BLaER1 treated with 17β-estradiol and CSF1 and Interleukin-3, amounts not matched to agents 10 nM and 100 nM (cell line): Measurements from ENCODE around the gene TXN.
A peak's percentile ranks its signal among the peaks of the same experiment; 100 is the strongest.

Source experiments
- H3K27ac ChIP-seq, 11 experiments: shearing (Covaris generic); formaldehyde crosslinking; 2 replicates each; pipeline ENCODE4 v1.8.1; 2022
- H3K27me3 ChIP-seq, 11 experiments: shearing (Covaris generic); formaldehyde crosslinking; 2 replicates each; pipeline ENCODE4 v1.8.1; 2022
- H3K36me3 ChIP-seq, 11 experiments: shearing (Covaris generic); formaldehyde crosslinking; 2 replicates each; pipeline ENCODE4 v1.8.1; 2022
- H3K4me1 ChIP-seq, 10 experiments: shearing (Covaris generic); formaldehyde crosslinking; 2 replicates each; pipeline ENCODE4 v1.8.1; 2022
- H3K4me2 ChIP-seq, 11 experiments: shearing (Covaris generic); formaldehyde crosslinking; 2 replicates each; pipeline ENCODE4 v1.8.1; 2022
- H3K4me3 ChIP-seq, 10 experiments: shearing (Covaris generic); formaldehyde crosslinking; 2 replicates each; pipeline ENCODE4 v1.8.1; 2022
- H3K9ac ChIP-seq, 11 experiments: shearing (Covaris generic); formaldehyde crosslinking; 2 replicates each; pipeline ENCODE4 v1.8.1; 2022
- H3K9me3 ChIP-seq, 11 experiments: shearing (Covaris generic); formaldehyde crosslinking; replicated peaks in 1 of 11; 2 replicates each; pipeline ENCODE4 v1.8.1; 2022
- H4K20me1 ChIP-seq, 11 experiments: shearing (Covaris generic); formaldehyde crosslinking; 2 replicates each; pipeline ENCODE4 v1.8.1; 2022
- Cebpa-rat ChIP-seq, 11 experiments: shearing (Covaris generic); IDR thresholded peaks; 2 replicates each; pipeline ENCODE4 v1.8.1; 2022

Gene TXN

DNA sequence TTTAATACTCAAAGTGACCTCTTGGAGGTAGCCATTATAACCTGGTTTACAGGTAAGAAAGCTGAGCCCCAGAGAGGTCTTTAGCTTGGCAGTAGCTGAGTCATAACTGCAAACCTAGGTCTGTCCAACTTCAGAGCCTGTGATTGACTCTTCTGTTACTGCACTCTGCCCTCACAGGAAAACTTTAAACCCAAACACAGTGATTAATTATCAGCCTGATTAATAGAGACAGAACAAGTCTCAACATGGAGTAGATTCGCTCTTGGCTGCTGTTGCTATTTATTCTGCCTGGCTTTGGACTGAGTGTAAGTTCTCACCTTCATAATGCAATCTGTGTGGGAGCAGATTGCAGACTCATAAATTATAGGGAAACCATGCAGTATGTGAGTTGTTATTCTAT lies 27.4 kb upstream of the TXN start:
- peaks cover 9 to 26% (median 17%) of the 10 kb centered on the region in 10 experiments for H3K4me1 ChIP-seq
- H3K27ac ChIP-seq: no peak overlapping the region; a peak in 1 of 22 replicates
- H4K20me1 ChIP-seq: no peaks in the 10 kb centered on the region
- H3K27me3 ChIP-seq: peaks cover 0 to 13% (median 0%) of the 10 kb centered on the region in 11 experiments; a peak in 4 of 22 replicates
- peak overlapping the region in 1 of 11 experiments; percentile 75; a peak in 1 of 22 replicates for H3K4me2 ChIP-seq
- no peak for TF ChIP-seq Cebpa-rat (IDR thresholded peaks at IDR 0.05)
- no peak overlapping the region for H3K4me3 ChIP-seq
- no peak overlapping the region for H3K9ac ChIP-seq
- no peaks in the 10 kb centered on the region for H3K36me3 ChIP-seq
- H3K9me3 ChIP-seq: no peaks in the 10 kb centered on the region

DNA sequence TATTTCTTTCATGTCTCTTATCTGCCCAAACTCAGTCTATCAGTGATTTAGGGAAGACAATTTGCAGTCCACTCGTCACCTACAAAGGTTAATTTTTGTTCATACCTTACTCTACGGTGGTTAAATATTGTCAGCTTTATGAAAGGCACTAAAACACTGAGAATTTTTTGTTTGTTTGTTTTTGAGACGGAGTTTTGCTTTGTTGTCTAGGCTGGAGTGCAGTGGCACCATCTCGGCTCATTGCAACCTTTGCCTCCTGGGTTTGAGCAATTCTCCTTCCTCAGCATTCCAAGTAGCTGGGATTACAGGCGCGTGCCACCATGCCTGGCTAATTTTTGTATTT lies 26.4 kb upstream of the TXN start:
- H3K36me3 ChIP-seq: no peaks in the 10 kb centered on the region
- no peak overlapping the region for H3K9ac ChIP-seq
- peaks cover 9 to 26% (median 17%) of the 10 kb centered on the region in 10 experiments for H3K4me1 ChIP-seq
- H4K20me1 ChIP-seq: no peaks in the 10 kb centered on the region
- H3K4me2 ChIP-seq: peak overlapping the region; percentile 11 to 81 (median 55); a peak in 21 of 22 replicates
- H3K4me3 ChIP-seq: 0 out of 20 replicates have a peak overlapping the region, but pooled peaks of 1 of the 10 experiments have one; percentile 21
- no peak for TF ChIP-seq Cebpa-rat (IDR thresholded peaks at IDR 0.05)
- peaks cover 0 to 13% (median 0%) of the 10 kb centered on the region in 11 experiments; a peak in 4 of 22 replicates for H3K27me3 ChIP-seq
- peak overlapping the region in 3 of 11 experiments; percentile 40 to 51 (median 50); a peak in 5 of 22 replicates for H3K27ac ChIP-seq
- no peaks in the 10 kb centered on the region for H3K9me3 ChIP-seq

DNA sequence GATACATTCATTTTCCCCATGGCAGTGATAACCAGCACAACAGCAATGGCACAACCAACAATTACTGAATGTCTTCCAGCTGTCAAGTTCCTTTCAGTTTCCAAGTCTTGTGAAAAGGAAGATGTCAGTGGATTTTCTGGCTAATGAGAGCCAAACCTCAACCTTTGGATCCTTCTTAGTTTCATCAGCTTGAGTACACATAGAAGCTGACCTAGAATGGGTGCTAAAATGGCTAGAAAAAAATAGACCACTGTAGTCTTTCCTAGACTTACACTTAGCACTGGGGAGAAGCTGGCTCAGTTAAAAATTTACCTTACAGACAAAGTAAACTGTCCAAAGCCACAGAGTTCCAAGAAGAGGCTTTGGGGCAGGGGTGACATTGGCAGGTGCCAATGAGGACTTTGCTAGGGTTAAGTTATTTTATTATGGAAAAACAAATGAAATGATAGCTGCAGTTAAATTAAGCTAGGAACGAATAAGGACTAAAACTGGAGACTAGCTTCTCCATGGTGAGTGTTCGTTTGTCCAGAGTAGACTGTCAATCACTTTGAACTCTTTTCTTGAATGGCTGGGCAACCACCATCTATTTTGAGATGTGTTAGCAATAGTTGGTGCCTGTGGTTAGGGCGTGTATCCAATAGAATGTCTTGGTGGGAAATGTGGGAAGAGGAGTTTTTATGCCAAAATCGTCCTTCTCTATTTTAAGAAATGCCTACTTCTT lies 25.9 kb upstream of the TXN start:
- peaks cover 9 to 26% (median 17%) of the 10 kb centered on the region in 10 experiments for H3K4me1 ChIP-seq
- peak overlapping the region; percentile 11 to 81 (median 55); a peak in 21 of 22 replicates for H3K4me2 ChIP-seq
- H4K20me1 ChIP-seq: no peaks in the 10 kb centered on the region
- H3K36me3 ChIP-seq: no peaks in the 10 kb centered on the region
- H3K9ac ChIP-seq: no peak overlapping the region
- peaks cover 0 to 13% (median 0%) of the 10 kb centered on the region in 11 experiments; a peak in 4 of 22 replicates for H3K27me3 ChIP-seq
- H3K9me3 ChIP-seq: no peaks in the 10 kb centered on the region
- H3K4me3 ChIP-seq: no peak overlapping the region
- TF ChIP-seq Cebpa-rat (IDR thresholded peaks at IDR 0.05): no peak
- peak overlapping the region in 4 of 11 experiments; percentile 31 to 65 (median 46); a peak in 8 of 22 replicates for H3K27ac ChIP-seq

DNA sequence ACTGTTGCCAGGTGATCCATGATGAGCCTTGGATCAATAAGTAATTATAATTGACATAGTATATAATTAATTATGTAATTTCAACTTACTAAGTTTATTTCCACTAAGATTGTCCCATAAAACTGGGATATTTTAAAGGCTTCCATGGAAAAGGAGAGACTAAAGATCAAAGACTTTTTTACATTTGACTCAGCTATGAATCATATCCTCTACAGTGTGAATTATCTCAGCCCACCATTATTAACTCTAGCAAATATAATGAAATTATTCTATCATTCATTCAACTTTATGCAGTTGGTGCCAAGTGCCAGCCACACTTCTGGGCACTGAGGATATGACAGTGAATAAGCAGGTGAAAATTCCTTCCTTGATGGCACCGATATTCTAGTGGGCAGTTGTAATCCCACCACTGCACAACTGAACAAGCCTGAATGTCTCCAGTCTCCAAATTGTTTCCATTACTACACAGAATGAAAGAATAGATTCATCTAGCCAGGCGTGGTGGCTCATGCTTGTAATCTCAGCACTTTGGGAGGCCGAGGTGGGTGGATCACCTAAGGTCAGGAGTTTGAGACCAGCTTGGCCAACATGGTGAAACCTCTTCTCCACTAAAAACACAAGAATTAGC lies 21.9 kb upstream of the TXN start:
- H3K4me2 ChIP-seq: no peak overlapping the region
- H3K4me3 ChIP-seq: no peak overlapping the region
- TF ChIP-seq Cebpa-rat (IDR thresholded peaks at IDR 0.05): no peak

DNA sequence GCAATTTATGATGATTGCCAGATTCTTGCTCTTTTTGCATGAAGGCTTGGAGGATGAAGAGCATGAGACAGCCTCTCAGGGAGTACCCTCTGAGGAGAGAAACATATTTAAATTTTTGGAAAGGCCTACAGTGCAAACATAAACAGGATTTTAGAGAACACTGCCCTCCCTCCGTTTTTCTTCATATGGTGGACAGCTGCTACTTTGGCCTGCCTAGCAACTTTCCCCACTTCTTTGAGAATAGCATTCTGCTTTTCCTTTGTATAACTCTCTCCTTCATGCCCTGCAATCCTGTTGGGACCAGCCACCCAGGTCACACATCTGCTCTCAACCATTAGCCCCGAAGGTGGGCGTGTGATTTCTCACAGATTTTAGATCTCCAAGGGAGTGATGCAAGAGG lies 20.5 kb upstream of the TXN start:
- peaks cover 0 to 7% (median 2%) of the 10 kb centered on the region in 10 experiments; a peak in 11 of 20 replicates for H3K4me1 ChIP-seq
- TF ChIP-seq Cebpa-rat (IDR thresholded peaks at IDR 0.05): no peak
- H3K9me3 ChIP-seq: no peaks in the 10 kb centered on the region
- H3K9ac ChIP-seq: no peak overlapping the region
- no peak overlapping the region for H3K4me2 ChIP-seq
- H3K27ac ChIP-seq: no peak overlapping the region
- no peaks in the 10 kb centered on the region for H3K36me3 ChIP-seq
- H3K4me3 ChIP-seq: no peak overlapping the region
- peaks cover 0 to 16% (median 0%) of the 10 kb centered on the region in 11 experiments; a peak in 4 of 22 replicates for H3K27me3 ChIP-seq
- H4K20me1 ChIP-seq: no peaks in the 10 kb centered on the region

More for the DNA sequence above, 21.9 kb upstream of the TXN start:
- Histone ChIP-seq H3K27me3 (peaks cover 0 to 16% (median 0%) of the 10 kb centered on the region in 11 experiments; a peak in 4 of 22 replicates), H3K4me1 (peaks cover 9 to 22% (median 15%) of the 10 kb centered on the region in 10 experiments), H4K20me1 (no peaks in the 10 kb centered on the region), H3K9ac (no peak overlapping the region), H3K36me3 (no peaks in the 10 kb centered on the region), H3K9me3 (no peaks in the 10 kb centered on the region), H3K27ac (no peak overlapping the region)

DNA sequence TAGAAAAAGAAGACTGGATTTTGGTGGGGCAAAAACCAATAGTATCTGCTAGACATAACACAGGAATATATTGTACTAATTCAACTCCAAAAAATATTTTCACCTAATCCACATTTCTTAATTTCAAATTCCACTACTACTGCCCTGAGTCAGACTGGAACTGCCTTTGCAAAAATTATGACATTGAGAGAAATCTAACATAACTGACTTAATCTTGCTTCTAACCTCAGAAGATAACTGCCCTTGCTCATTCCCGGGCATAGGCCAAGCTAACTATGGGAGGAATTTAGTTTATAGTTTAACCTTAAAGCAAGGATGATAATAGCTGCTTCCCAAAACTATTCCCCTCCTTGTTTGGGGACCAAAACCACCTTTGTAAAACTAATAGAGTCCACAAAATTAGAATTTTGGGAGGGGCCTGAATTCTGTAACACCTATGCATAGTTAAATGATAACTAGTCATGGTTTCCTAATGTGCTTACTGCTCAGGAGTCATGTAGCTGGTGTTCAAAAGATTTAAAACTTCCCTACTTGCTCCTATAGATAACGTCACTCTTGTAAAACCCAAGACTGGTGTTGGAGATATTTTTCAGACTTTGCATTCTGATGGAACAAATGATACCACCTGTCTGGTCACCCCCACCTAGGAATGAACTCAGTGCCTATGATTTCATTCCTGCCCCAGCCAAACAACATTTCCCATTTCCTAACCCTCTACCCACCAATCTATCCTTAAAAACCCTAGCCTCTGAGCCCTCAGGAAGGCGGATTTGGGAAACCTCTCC lies 14.1 kb upstream of the TXN start:
- no peak overlapping the region for H3K9ac ChIP-seq

DNA sequence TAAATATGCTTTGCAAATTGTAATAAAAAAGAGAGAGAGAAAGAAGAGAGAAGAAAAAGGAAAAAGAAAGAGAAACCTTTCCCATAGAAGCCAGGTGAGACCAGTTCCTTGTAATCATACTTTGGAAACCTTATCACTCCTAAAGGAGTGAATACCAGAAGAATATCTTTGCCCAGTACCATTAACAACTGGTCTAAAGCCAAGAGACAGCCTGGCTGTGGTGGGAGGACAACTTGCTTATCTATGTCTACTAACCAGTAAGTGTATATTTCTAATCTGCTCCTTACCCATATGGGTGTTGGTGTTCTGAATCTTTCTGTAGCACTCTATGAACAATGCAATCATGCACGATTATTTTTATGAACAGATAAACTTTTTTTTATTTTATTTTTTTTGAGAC lies 10.5 kb upstream of the TXN start:
- no peak for TF ChIP-seq Cebpa-rat (IDR thresholded peaks at IDR 0.05)
- no peak overlapping the region for H3K9ac ChIP-seq
- H3K9me3 ChIP-seq: peaks cover 0 to 17% (median 9%) of the 10 kb centered on the region in 11 experiments; a peak in 11 of 22 replicates

More for the DNA sequence above, 14.1 kb upstream of the TXN start:
- H3K36me3 ChIP-seq: no peaks in the 10 kb centered on the region
- H3K4me3 ChIP-seq: no peak overlapping the region
- no peaks in the 10 kb centered on the region for H4K20me1 ChIP-seq
- no peak overlapping the region for H3K4me2 ChIP-seq
- no peak overlapping the region for H3K27ac ChIP-seq
- no peak for TF ChIP-seq Cebpa-rat (IDR thresholded peaks at IDR 0.05)
- no peaks in the 10 kb centered on the region for H3K9me3 ChIP-seq
- H3K27me3 ChIP-seq: no peaks in the 10 kb centered on the region
- H3K4me1 ChIP-seq: no peaks in the 10 kb centered on the region

DNA sequence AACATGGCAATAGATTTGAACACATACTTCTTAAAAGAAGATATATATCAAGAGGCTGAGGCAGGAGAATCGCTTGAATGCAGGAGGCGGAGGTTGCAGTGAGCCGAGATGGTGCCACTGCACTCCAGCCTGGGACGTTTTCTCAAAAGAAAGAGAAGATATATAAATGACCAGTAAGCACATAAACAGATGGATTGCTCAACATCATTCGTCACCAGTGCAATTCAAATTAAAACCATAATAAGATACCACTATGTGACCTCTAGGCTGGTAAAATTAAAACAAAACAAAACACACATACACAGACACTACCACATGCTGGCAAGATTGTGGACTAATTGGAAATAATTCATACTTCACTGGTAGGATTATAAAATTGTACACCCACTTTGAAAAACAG lies 5.3 kb upstream of the TXN start:
- Histone ChIP-seq H3K27me3 (no peaks in the 10 kb centered on the region), H3K9me3 (peaks cover 0 to 17% (median 9%) of the 10 kb centered on the region in 11 experiments; a peak in 11 of 22 replicates), H3K27ac (no peak overlapping the region), H3K4me1 (peaks cover 12 to 24% (median 14%) of the 10 kb centered on the region in 10 experiments), H4K20me1 (no peaks in the 10 kb centered on the region), H3K36me3 (no peaks in the 10 kb centered on the region), H3K4me3 (no peak overlapping the region), H3K9ac (no peak overlapping the region), H3K4me2 (no peak overlapping the region)
- TF ChIP-seq Cebpa-rat (IDR thresholded peaks at IDR 0.05): no peak

More for the DNA sequence above, 10.5 kb upstream of the TXN start:
- H4K20me1 ChIP-seq: no peaks in the 10 kb centered on the region
- no peaks in the 10 kb centered on the region for H3K27me3 ChIP-seq
- H3K36me3 ChIP-seq: no peaks in the 10 kb centered on the region
- H3K4me3 ChIP-seq: no peak overlapping the region
- H3K4me1 ChIP-seq: no peaks in the 10 kb centered on the region
- no peak overlapping the region for H3K27ac ChIP-seq
- no peak overlapping the region for H3K4me2 ChIP-seq

DNA sequence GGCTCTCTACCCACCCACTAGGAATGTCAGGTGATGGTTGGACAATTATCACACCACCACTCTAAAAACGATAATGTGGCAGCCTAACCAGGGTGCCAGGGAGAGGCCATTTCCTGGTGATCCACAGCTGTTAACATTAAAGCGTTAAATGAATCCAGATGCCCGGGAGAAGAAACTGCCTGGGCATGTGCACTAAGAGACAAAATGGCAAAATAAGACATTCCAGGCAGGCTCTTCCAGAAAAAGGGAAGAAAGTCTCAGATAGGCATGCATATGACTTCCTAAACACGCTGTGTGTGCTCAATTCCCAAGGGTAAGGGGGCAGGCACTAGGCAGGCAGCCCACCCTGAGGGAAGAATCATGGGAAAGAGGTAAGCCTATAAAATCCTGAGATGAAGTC lies 4.6 kb upstream of the TXN start:
- H3K27me3 ChIP-seq: no peaks in the 10 kb centered on the region
- no peak overlapping the region for H3K4me2 ChIP-seq
- H3K9me3 ChIP-seq: peaks cover 0 to 17% (median 9%) of the 10 kb centered on the region in 11 experiments; a peak in 11 of 22 replicates
- TF ChIP-seq Cebpa-rat (IDR thresholded peaks at IDR 0.05): no peak
- no peak overlapping the region for H3K9ac ChIP-seq
- no peaks in the 10 kb centered on the region for H3K36me3 ChIP-seq
- H3K4me1 ChIP-seq: peaks cover 12 to 24% (median 14%) of the 10 kb centered on the region in 10 experiments
- peaks cover 0 to 3% (median 0%) of the 10 kb centered on the region in 11 experiments; a peak in 4 of 22 replicates for H4K20me1 ChIP-seq
- H3K27ac ChIP-seq: no peak overlapping the region
- no peak overlapping the region for H3K4me3 ChIP-seq
